GM12878 (cell line): Measurements from ENCODE around the gene GBX1. TPM values are rescaled to one million over a fixed set of nuclear protein-coding genes. Genes with fewer than 3 reads are reported as not detected.

Source experiments
- ATAC-seq: fragments of 200-7000 bp; cut with Tn5 transposase; 3 replicates; pipeline ENCODE4 v1.9.1; 2020; ENCODE audit warnings: mild to moderate bottlenecking, moderate library complexity
- BruUV-seq: library from RNA; stranded (reverse); fragments of 400-500 nt; replicated peaks from 2 replicates; lab custom pipeline; 2021; lab: Mats Ljungman, UMichigan
- CTCF ChIA-PET: fragments of 300-600 bp; sonication (Branson Sonifier 250); formaldehyde crosslinking; extraction: SDS; loops from one replicate; lab custom pipeline; 2021; ENCODE audit warnings: inconsistent platforms; lab: Yijun Ruan, JAX
- POLR2A ChIA-PET: fragments of 350-600 bp; formaldehyde crosslinking; extraction: SDS; loops from one replicate; lab custom pipeline; 2021; ENCODE audit warnings: inconsistent platforms; lab: Charles Lee
- RAD21 ChIA-PET: fragments of 300-600 bp; sonication (Branson Sonifier 250); formaldehyde crosslinking; loops from one replicate; lab custom pipeline; 2023; ENCODE audit warnings: antibody characterized with exemption; ENCODE audit not compliant: unreplicated experiment; lab: Charles Lee
- SMC1A ChIA-PET: fragments of 300-600 bp; sonication (Branson Sonifier 250); formaldehyde crosslinking; loops from one replicate; lab custom pipeline; 2023; ENCODE audit not compliant: unreplicated experiment, uncharacterized antibody; lab: Charles Lee
- DNase-seq: peaks from one replicate; pipeline ENCODE4 v3.0.0-alpha.2; 2011; ENCODE audit warnings: low read depth, low spot score
- FAIRE-seq: peaks from 3 replicates; lab custom pipeline; 2011; peaks lifted over from hg19 to GRCh38; lab: Jason Lieb, UNC
- H2AFZ ChIP-seq: 2 replicates; pipeline ENCODE4 v1.6.0; 2011; ENCODE audit warnings: low read depth, low read length, control low read depth; ENCODE audit not compliant: control insufficient read depth
- H3K27ac ChIP-seq: 2 replicates; pipeline ENCODE4 v1.5.1; 2011; ENCODE audit warnings: control low read depth; ENCODE audit not compliant: control insufficient read depth, insufficient read depth
- H3K27me3 ChIP-seq, 2 experiments: replicated peaks in 1 of 2; 2 replicates each; pipeline versions ENCODE4 v1.6.0 to v1.6.1; 2011; ENCODE audit warnings: low read length in 1 of 2; ENCODE audit not compliant: control insufficient read depth in 2 of 2, insufficient read depth in 2 of 2
- H3K36me3 ChIP-seq, 2 experiments: 2 replicates each; pipeline ENCODE4 v1.5.1; 2011; ENCODE audit warnings: low read length in 1 of 2; ENCODE audit not compliant: control insufficient read depth in 2 of 2, insufficient read depth in 2 of 2
- H3K4me1 ChIP-seq: 2 replicates; pipeline ENCODE4 v1.6.1; 2011; ENCODE audit warnings: mild to moderate bottlenecking, low read length, moderate library complexity, mixed read lengths; ENCODE audit not compliant: control insufficient read depth, insufficient read depth
- H3K4me2 ChIP-seq: 2 replicates; pipeline ENCODE4 v1.6.0; 2011; ENCODE audit warnings: control low read depth; ENCODE audit not compliant: control insufficient read depth, insufficient read depth
- H3K4me3 ChIP-seq: fragments of 200-600 bp; sonication (generic); 2 replicates; pipeline ENCODE4 v1.5.1; 2016
- H3K79me2 ChIP-seq: 2 replicates; pipeline ENCODE4 v1.6.0; 2011; ENCODE audit warnings: low read length; ENCODE audit not compliant: control insufficient read depth, insufficient read depth
- H3K9ac ChIP-seq: 2 replicates; pipeline ENCODE4 v1.8.0; 2011; ENCODE audit warnings: low read length, control low read depth, mixed read lengths; ENCODE audit not compliant: control insufficient read depth, insufficient read depth
- H3K9me3 ChIP-seq: replicated peaks from 3 replicates; pipeline ENCODE4 v1.5.1; 2011; ENCODE audit warnings: mild to moderate bottlenecking, low read length; ENCODE audit not compliant: control insufficient read depth, insufficient read depth
- H4K20me1 ChIP-seq: 2 replicates; pipeline ENCODE4 v1.6.0; 2011; ENCODE audit not compliant: control insufficient read depth, insufficient read depth
- BMI1 ChIP-seq: fragments of 450-650 bp; IDR thresholded peaks from 2 replicates; pipeline ENCODE4 v1.6.1; 2016; ENCODE audit warnings: mild to moderate bottlenecking, moderate library complexity, borderline replicate concordance
- CBFB ChIP-seq: IDR thresholded peaks from 2 replicates; pipeline ENCODE4 v1.6.1; 2016; ENCODE audit warnings: antibody characterized with exemption, low read depth
- DPF2 ChIP-seq: fragments of 450-650 bp; IDR thresholded peaks from 2 replicates; pipeline ENCODE4 v1.6.1; 2017; ENCODE audit warnings: mild to moderate bottlenecking
- ESRRA ChIP-seq: IDR thresholded peaks from 2 replicates; pipeline ENCODE4 v1.6.1; 2012; ENCODE audit warnings: mild to moderate bottlenecking, low read length, improper control_type of control experiment
- FOXM1 ChIP-seq: IDR thresholded peaks from 2 replicates; pipeline ENCODE4 v1.6.1; 2012; ENCODE audit warnings: low read depth, mild to moderate bottlenecking, inconsistent platforms, low read length, moderate library complexity
- JUNB ChIP-seq: IDR thresholded peaks from 2 replicates; pipeline ENCODE4 v1.6.1; 2016; ENCODE audit warnings: antibody characterized with exemption, mild to moderate bottlenecking
- LARP7 ChIP-seq: fragments of 450-650 bp; IDR thresholded peaks from 2 replicates; pipeline ENCODE4 v1.6.1; 2017; ENCODE audit warnings: mild to moderate bottlenecking
- MAX ChIP-seq: IDR thresholded peaks from 2 replicates; pipeline ENCODE4 v1.6.1; 2012; ENCODE audit warnings: low read depth, low read length, improper control_type of control experiment
- MEF2A ChIP-seq: IDR thresholded peaks from 2 replicates; pipeline ENCODE4 v1.6.1; 2011; ENCODE audit warnings: low read depth, mild to moderate bottlenecking, low read length, moderate library complexity; ENCODE audit not compliant: insufficient read depth
- POU2F2 ChIP-seq: IDR thresholded peaks from 3 replicates; pipeline ENCODE4 v1.6.1; 2011; ENCODE audit warnings: low read depth, mild to moderate bottlenecking, low read length, borderline replicate concordance
- RB1 ChIP-seq: fragments of 450-650 bp; formaldehyde crosslinking; IDR thresholded peaks from 2 replicates; pipeline ENCODE4 v1.6.1; 2017; ENCODE audit warnings: mild to moderate bottlenecking, borderline replicate concordance
- STAT3 ChIP-seq: IDR thresholded peaks from 2 replicates; pipeline ENCODE4 v1.6.1; 2011; ENCODE audit warnings: low read depth, low read length, improper control_type of control experiment
- TBL1XR1 ChIP-seq: IDR thresholded peaks from 2 replicates; pipeline ENCODE4 v1.6.1; 2012; ENCODE audit warnings: low read depth, low read length, improper control_type of control experiment
- TCF7 ChIP-seq: IDR thresholded peaks from 2 replicates; pipeline ENCODE4 v1.6.1; 2014; ENCODE audit warnings: antibody characterized with exemption, borderline replicate concordance
- ZNF207 ChIP-seq: fragments of 450-650 bp; IDR thresholded peaks from 2 replicates; pipeline ENCODE4 v1.6.1; 2014; ENCODE audit warnings: antibody characterized with exemption, mild to moderate bottlenecking, borderline replicate concordance
- ZNF274 ChIP-seq: IDR thresholded peaks from one replicate; pipeline ENCODE4 v1.8.0; 2011; ENCODE audit not compliant: insufficient read length, insufficient read depth
- ZNF622 ChIP-seq: fragments of 450-650 bp; IDR thresholded peaks from 2 replicates; pipeline ENCODE4 v1.6.1; 2017; ENCODE audit warnings: mild to moderate bottlenecking, inconsistent platforms
- WGBS: methylation state at CpG from one replicate; pipeline ENCODE4 v1.1.6; 2016; ENCODE audit warnings: low lambda C conversion rate; ENCODE audit not compliant: insufficient replicate concordance, insufficient coverage; ENCODE audit errors: missing lambda C conversion rate; 5-methylcytosine and 5-hydroxymethylcytosine counted together
- in situ Hi-C: fragments of 300-500 bp; cut with MboI; formaldehyde crosslinking; loops from 9 replicates; pipeline ENCODE4 v1.14.3; 2018; ENCODE audit warnings: mixed read lengths
- intact Hi-C: fragments of 100-400 bp; cut with micrococcal nuclease; formaldehyde crosslinking; loops from one replicate; pipeline ENCODE4 v1.14.2; 2022; ENCODE audit not compliant: unreplicated experiment
- polyA plus RNA-seq, 11 experiments: library from polyadenylated mRNA; depleted of rRNA in 4 of 11; unstranded in 6 of 11; stranded (reverse) in 5 of 11; fragments of >200 nt; fragmentation: Nextera tagmentation in 4 of 11; fragmentation: Illumina TruSeq in 1 of 11; extraction: Ambion mirVana in 4 of 11; extraction: Trizol in 1 of 11; gene quantifications; 1 replicate in 1 of 11; 2 replicates in 10 of 11; pipeline versions ENCODE4 v1.2.1 to v1.2.3, GENCODE V29; 2011 to 2016; ENCODE audit warnings: inconsistent platforms in 2 of 11, missing spikeins in 2 of 11, low read depth in 1 of 11
- total RNA-seq, 4 experiments: library from RNA; depleted of rRNA in 3 of 4; stranded (reverse); fragments of >200 nt in 3 of 4; fragmentation: Illumina TruSeq in 1 of 4; extraction: Trizol in 1 of 4; gene quantifications; 2 replicates each; pipeline versions ENCODE4 v1.2.1 to v1.2.3, GENCODE V29; 2013 to 2021
- TF ChIP-seq, protein P1 (sequence below): fragments of 450-650 bp; IDR thresholded peaks from 2 replicates; pipeline ENCODE4 v1.6.1; 2014; ENCODE audit warnings: mild to moderate bottlenecking
- TF ChIP-seq, protein P2 (sequence below), 3 experiments: IDR thresholded peaks in 2 of 3; conservative IDR thresholded peaks in 1 of 3; 2 replicates each; pipeline ENCODE4 v1.5.1; 2011; ENCODE audit warnings: low read depth in 3 of 3, low read length in 3 of 3, mild to moderate bottlenecking in 3 of 3, control low read depth in 2 of 3, moderate library complexity in 2 of 3, inconsistent platforms in 1 of 3, mixed read lengths in 1 of 3; ENCODE audit not compliant: control insufficient read depth in 2 of 3, insufficient read depth in 1 of 3; ENCODE audit errors: extremely low read depth in 1 of 3

GBX1 gene
- total and polyA plus RNA-seq, 10 of the 15 experiments (the other 5 are each of a cell fraction or from before 2014, with no cell fraction given) = not detected

GRCh38 chr7:151172273-151173141 lies 5.0 kb upstream of the GBX1 start:
- H3K4me1 ChIP-seq = no peaks in the 10 kb centered on the region
- no peaks in the 10 kb centered on the region for H3K9me3 ChIP-seq
- H4K20me1 ChIP-seq = no peaks in the 10 kb centered on the region
- in situ Hi-C loops (no loop called here), intact Hi-C loops (loop anchor here (1.0 to 5.0 kb wide), 2 partner anchors 48 to 70 kb away; no protein-coding TSS in a partner anchor)
- H3K27me3 ChIP-seq = peaks cover 5 to 19% of the 10 kb centered on the region in 2 experiments
- FAIRE-seq (peak; percentile 57), ATAC-seq (peak; percentile 87), DNase-seq (no peak)
- H3K4me2 ChIP-seq = no peak overlapping the region
- 20% methylated on average over 42 of the region's 42 CpGs for WGBS
- no peak overlapping the region for H2AFZ ChIP-seq
- ChIA-PET POLR2A (no interaction called here), CTCF (interaction anchor here (0.7 to 1.2 kb wide), 8 partner anchors 10 to 275 kb away, joined by 3 to 8 read pairs (median 3); no protein-coding TSS in a partner anchor), RAD21 (no interaction called here), SMC1A (interaction anchor here (0.7 kb wide), 1 partner anchor 224 kb away, joined by 3 read pairs; no protein-coding TSS in a partner anchor)
- no peak overlapping the region for H3K27ac ChIP-seq
- no peaks in the 10 kb centered on the region for H3K36me3 ChIP-seq
- BruUV-seq = no TSS peak
- H3K4me3 ChIP-seq = no peak overlapping the region
- no peak overlapping the region for H3K9ac ChIP-seq
- no peaks in the 10 kb centered on the region for H3K79me2 ChIP-seq
- TF ChIP-seq FOXM1 (peak; percentile 40; the same call in 1 of the 2 replicates), POU2F2 (peak; percentile 48; the same call in 1 of the 3 replicates), ZNF274 (no peak), STAT3 (no peak), TBL1XR1 (no peak), ZNF622 (no peak), DPF2 (no peak), JUNB (no peak), RB1 (peak; percentile 86), ESRRA (no peak), LARP7 (peak; percentile 59; the same call in 1 of the 2 replicates), CBFB (0 out of 2 replicates have a peak, but pooled peaks have one; percentile 30), MAX (no peak), BMI1 (no peak), ZNF207 (peak; percentile 74; the same call in 1 of the 2 replicates), TCF7 (no peak), MEF2A (no peak)
- TF ChIP-seq, protein P1, sequence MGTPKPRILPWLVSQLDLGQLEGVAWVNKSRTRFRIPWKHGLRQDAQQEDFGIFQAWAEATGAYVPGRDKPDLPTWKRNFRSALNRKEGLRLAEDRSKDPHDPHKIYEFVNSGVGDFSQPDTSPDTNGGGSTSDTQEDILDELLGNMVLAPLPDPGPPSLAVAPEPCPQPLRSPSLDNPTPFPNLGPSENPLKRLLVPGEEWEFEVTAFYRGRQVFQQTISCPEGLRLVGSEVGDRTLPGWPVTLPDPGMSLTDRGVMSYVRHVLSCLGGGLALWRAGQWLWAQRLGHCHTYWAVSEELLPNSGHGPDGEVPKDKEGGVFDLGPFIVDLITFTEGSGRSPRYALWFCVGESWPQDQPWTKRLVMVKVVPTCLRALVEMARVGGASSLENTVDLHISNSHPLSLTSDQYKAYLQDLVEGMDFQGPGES = 0 out of 2 replicates have a peak, but pooled peaks have one; percentile 46
- TF ChIP-seq, protein P2, sequence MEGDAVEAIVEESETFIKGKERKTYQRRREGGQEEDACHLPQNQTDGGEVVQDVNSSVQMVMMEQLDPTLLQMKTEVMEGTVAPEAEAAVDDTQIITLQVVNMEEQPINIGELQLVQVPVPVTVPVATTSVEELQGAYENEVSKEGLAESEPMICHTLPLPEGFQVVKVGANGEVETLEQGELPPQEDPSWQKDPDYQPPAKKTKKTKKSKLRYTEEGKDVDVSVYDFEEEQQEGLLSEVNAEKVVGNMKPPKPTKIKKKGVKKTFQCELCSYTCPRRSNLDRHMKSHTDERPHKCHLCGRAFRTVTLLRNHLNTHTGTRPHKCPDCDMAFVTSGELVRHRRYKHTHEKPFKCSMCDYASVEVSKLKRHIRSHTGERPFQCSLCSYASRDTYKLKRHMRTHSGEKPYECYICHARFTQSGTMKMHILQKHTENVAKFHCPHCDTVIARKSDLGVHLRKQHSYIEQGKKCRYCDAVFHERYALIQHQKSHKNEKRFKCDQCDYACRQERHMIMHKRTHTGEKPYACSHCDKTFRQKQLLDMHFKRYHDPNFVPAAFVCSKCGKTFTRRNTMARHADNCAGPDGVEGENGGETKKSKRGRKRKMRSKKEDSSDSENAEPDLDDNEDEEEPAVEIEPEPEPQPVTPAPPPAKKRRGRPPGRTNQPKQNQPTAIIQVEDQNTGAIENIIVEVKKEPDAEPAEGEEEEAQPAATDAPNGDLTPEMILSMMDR (IDR thresholded peaks at IDR 0.05 in 2 of 3, conservative IDR thresholded peaks at IDR 0.05 in 1 of 3; ENCODE audit: control insufficient read depth in 2 of 3, extremely low read depth in 1 of 3, insufficient read depth in 1 of 3, low read depth in 3 of 3, low read length in 3 of 3) = peak; percentile 100; a peak in 5 of 6 replicates
